Measurements from ENCODE around the gene PRKCE.

PRKCE gene

DNA sequence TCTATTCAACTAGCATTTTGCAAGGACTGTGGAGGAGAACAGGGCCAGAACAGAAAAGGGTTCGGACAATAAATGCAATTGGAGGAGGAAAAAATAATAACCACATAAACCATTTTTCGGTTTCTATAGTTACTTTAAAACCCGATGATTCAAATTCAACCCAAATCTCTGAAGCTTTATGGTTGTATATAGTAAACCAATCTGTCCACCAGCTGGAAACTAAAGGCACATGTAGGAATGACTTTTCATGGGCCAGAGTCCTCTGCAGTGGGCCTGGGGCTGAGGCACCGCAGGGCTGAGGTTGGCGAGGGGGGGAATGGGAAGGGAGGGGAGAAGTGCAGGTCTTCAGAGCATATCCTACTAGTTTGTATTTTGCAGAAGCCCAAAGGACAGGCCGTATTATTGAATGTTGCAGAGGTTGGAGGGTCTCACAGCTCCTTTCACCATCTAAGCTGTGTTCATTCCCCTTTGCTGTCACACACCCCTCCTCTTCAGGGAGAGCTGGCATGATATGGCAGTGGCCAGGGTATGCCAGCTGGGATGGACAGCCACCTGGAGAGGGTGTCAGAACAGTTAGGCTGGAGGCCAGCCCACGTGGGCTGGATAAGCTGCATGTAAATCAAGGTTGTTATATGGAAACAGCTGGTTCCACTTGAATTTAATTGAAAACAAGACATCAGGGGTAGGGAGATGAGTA is 267.1 kb downstream of the PRKCE start:
- Histone ChIP-seq H3K9ac (ENCODE audit: low read depth in 1 of 2, low read length in 2 of 2) (no peak overlapping the region), H3K4me3 (ENCODE audit: low read length in 2 of 2) (no peak overlapping the region), H3K36me3 (ENCODE audit: control insufficient read depth in 2 of 2, insufficient read depth in 2 of 2, low read length in 2 of 2) (no peaks in the 10 kb centered on the region), H3K27me3 (ENCODE audit: control insufficient read depth in 2 of 2, insufficient read depth in 2 of 2, low read length in 2 of 2) (no peaks in the 10 kb centered on the region), H3K27ac (ENCODE audit: low read depth in 2 of 2, low read length in 2 of 2) (no peak overlapping the region), H3K9me3 (ENCODE audit: control insufficient read depth in 2 of 2, low read length in 2 of 2) (no peaks in the 10 kb centered on the region), H3K4me1 (ENCODE audit: control insufficient read depth in 2 of 2, insufficient read depth in 2 of 2, low read length in 2 of 2) (peaks cover 0 to 3% of the 10 kb centered on the region in 2 donors)

DNA sequence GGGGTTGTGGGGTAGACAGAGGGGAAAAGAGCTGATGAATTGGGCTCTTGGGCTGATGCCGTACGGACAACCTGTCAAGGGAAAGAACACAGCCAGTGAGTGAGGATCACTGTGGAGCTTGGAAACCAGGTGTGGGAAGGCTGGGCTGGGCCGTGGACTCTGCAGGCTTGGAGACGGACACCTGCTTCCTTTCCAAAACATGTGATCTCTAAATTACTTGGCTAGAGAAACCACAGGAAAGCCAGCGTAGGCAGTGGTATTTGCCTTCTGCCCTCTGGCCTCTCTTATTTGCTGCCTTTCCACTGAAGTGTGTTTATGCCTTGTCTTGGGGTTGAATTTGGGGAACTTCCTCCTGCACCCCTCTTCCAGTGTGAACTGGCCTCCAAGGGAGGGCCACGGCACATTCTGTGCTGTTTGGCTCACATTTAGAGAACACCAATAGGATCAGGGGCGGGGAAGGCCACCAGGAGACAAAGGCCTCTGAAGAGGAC is 267.7 kb downstream of the PRKCE start:
- H3K9ac ChIP-seq (ENCODE audit: low read depth in 1 of 2, low read length in 2 of 2), result no peak overlapping the region
- no peaks in the 10 kb centered on the region for H3K9me3 ChIP-seq (ENCODE audit: control insufficient read depth in 2 of 2, low read length in 2 of 2)
- H3K27ac ChIP-seq (ENCODE audit: low read depth in 2 of 2, low read length in 2 of 2), result no peak overlapping the region
- H3K4me1 ChIP-seq (ENCODE audit: control insufficient read depth in 2 of 2, insufficient read depth in 2 of 2, low read length in 2 of 2), result peaks cover 0 to 3% of the 10 kb centered on the region in 2 donors
- H3K36me3 ChIP-seq (ENCODE audit: control insufficient read depth in 2 of 2, insufficient read depth in 2 of 2, low read length in 2 of 2), result no peaks in the 10 kb centered on the region
- no peak overlapping the region for H3K4me3 ChIP-seq (ENCODE audit: low read length in 2 of 2)
- H3K27me3 ChIP-seq (ENCODE audit: control insufficient read depth in 2 of 2, insufficient read depth in 2 of 2, low read length in 2 of 2), result no peaks in the 10 kb centered on the region

DNA sequence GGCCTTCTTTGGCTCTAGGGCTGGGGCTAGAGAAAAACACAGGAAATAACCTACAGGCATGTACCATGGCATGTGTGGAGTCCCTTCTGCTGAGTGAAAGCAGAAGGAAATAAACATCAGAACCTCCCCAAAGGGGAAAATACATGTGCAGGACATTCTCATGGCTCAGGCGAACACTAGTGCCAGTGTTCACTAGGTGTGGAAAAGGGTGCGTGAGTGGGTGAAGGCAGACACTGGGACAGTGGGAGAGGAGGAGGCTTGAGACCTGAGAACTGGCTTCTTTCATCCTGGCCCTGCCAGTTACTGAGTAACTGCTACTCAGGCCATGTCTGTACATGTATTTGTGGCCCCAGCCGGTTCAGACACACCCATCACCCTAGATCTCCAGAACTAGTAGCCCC is 268.2 kb downstream of the PRKCE start:
- Histone ChIP-seq H3K4me3 (ENCODE audit: low read length in 2 of 2) (no peak overlapping the region), H3K27ac (ENCODE audit: low read depth in 2 of 2, low read length in 2 of 2) (no peak overlapping the region), H3K9ac (ENCODE audit: low read depth in 1 of 2, low read length in 2 of 2) (no peak overlapping the region), H3K36me3 (ENCODE audit: control insufficient read depth in 2 of 2, insufficient read depth in 2 of 2, low read length in 2 of 2) (no peaks in the 10 kb centered on the region), H3K4me1 (ENCODE audit: control insufficient read depth in 2 of 2, insufficient read depth in 2 of 2, low read length in 2 of 2) (peaks cover 0 to 3% of the 10 kb centered on the region in 2 donors), H3K27me3 (ENCODE audit: control insufficient read depth in 2 of 2, insufficient read depth in 2 of 2, low read length in 2 of 2) (no peaks in the 10 kb centered on the region), H3K9me3 (ENCODE audit: control insufficient read depth in 2 of 2, low read length in 2 of 2) (no peaks in the 10 kb centered on the region)

DNA sequence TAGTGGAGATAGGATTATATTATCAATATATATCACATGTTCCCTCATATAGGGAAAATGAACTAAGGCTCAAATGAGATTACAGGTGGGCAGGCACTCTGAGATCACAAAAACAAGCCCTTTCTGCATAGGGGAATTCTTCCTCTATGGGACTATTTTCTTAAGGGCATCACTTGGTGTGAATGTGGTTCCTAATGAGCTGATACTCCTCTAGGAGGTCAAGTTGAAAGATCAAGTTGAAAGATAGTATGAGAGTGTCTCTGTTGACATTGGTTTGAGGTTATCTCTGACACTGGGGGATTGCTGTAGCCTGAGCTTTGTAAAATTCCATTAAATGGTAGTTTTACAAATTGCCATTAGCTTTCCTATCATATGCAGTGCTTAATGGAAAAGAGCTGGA is 270.4 kb downstream of the PRKCE start:
- H3K4me1 ChIP-seq (ENCODE audit: control insufficient read depth in 2 of 2, insufficient read depth in 2 of 2, low read length in 2 of 2), result peaks cover 0 to 3% of the 10 kb centered on the region in 2 donors
- H3K27ac ChIP-seq (ENCODE audit: low read depth in 2 of 2, low read length in 2 of 2), result no peak overlapping the region

DNA sequence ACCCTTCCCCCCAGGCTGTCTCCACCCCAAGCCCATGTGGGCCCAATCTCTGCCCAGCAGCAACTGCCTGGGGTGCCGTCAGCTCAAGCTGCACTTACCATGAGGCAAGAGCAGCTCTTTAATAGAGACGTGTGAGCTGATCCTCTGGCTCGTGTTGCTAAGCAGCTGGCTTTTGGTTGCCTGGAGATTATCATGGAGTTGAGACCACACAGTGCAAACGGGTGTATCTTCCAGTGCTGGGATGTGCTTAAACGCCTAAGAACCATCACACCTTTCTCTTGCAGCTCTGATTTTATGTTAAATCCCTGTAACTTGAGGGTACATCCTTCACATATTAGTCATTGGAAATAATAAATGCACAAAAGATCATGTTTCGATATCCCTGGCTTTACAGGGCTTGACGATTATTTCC is 271.1 kb downstream of the PRKCE start:
- Histone ChIP-seq H3K36me3 (ENCODE audit: control insufficient read depth in 2 of 2, insufficient read depth in 2 of 2, low read length in 2 of 2) (no peaks in the 10 kb centered on the region), H3K4me3 (ENCODE audit: low read length in 2 of 2) (no peak overlapping the region), H3K9ac (ENCODE audit: low read depth in 1 of 2, low read length in 2 of 2) (no peak overlapping the region), H3K4me1 (ENCODE audit: control insufficient read depth in 2 of 2, insufficient read depth in 2 of 2, low read length in 2 of 2) (peaks cover 0 to 3% of the 10 kb centered on the region in 2 donors), H3K27ac (ENCODE audit: low read depth in 2 of 2, low read length in 2 of 2) (no peak overlapping the region), H3K9me3 (ENCODE audit: control insufficient read depth in 2 of 2, low read length in 2 of 2) (no peaks in the 10 kb centered on the region), H3K27me3 (ENCODE audit: control insufficient read depth in 2 of 2, insufficient read depth in 2 of 2, low read length in 2 of 2) (no peaks in the 10 kb centered on the region)

More for the DNA sequence above, 270.4 kb downstream of the PRKCE start:
- Histone ChIP-seq H3K9me3 (ENCODE audit: control insufficient read depth in 2 of 2, low read length in 2 of 2) (no peaks in the 10 kb centered on the region), H3K4me3 (ENCODE audit: low read length in 2 of 2) (no peak overlapping the region), H3K27me3 (ENCODE audit: control insufficient read depth in 2 of 2, insufficient read depth in 2 of 2, low read length in 2 of 2) (no peaks in the 10 kb centered on the region), H3K36me3 (ENCODE audit: control insufficient read depth in 2 of 2, insufficient read depth in 2 of 2, low read length in 2 of 2) (no peaks in the 10 kb centered on the region), H3K9ac (ENCODE audit: low read depth in 1 of 2, low read length in 2 of 2) (no peak overlapping the region)

DNA sequence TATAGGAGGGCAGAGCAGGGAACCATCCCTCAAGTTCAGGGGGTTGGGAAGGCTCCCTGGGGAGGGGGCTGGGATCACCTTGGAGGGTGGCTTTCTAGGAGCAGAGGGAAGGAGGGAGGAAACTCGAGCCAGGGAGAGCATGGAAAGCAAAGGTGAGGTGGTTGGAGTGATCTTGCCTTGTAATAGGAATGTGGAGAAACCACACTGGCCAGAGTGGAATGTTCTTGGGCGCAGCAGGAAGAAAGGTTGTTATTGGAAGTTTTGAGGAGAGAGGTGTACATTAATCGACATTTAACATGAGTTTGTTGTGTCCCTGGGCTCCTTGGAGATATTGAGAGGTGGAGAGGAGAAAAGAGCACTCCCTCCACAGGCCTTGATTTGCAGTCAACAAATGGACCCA is 272.2 kb downstream of the PRKCE start:
- H3K36me3 ChIP-seq (ENCODE audit: control insufficient read depth in 2 of 2, insufficient read depth in 2 of 2, low read length in 2 of 2), result no peaks in the 10 kb centered on the region

DNA sequence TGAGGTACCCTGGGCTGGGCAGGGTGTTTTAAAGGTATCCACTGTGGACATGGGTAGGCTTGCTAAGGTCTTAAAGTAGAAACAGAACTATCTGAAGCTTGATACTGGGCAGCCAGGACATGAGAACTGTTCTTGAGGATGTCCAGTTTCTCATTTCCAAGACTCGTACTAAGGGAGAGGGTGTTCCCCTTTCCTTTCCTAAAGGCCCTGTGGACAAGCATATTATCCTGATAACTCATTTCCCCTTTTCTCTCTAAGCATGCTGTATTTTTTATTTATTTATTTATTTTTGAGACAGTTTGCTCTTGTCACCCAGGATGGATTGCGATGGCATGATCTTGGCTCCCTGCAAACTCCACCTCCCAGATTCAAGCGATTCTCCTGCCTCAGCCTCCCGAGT is 273.6 kb downstream of the PRKCE start:
- H3K4me1 ChIP-seq (ENCODE audit: control insufficient read depth in 2 of 2, insufficient read depth in 2 of 2, low read length in 2 of 2), result no peaks in the 10 kb centered on the region
- H3K27ac ChIP-seq (ENCODE audit: low read depth in 2 of 2, low read length in 2 of 2), result no peak overlapping the region
- no peaks in the 10 kb centered on the region for H3K9me3 ChIP-seq (ENCODE audit: control insufficient read depth in 2 of 2, low read length in 2 of 2)
- H3K4me3 ChIP-seq (ENCODE audit: low read length in 2 of 2), result no peak overlapping the region
- no peaks in the 10 kb centered on the region for H3K27me3 ChIP-seq (ENCODE audit: control insufficient read depth in 2 of 2, insufficient read depth in 2 of 2, low read length in 2 of 2)
- no peak overlapping the region for H3K9ac ChIP-seq (ENCODE audit: low read depth in 1 of 2, low read length in 2 of 2)
- no peaks in the 10 kb centered on the region for H3K36me3 ChIP-seq (ENCODE audit: control insufficient read depth in 2 of 2, insufficient read depth in 2 of 2, low read length in 2 of 2)

More for the DNA sequence above, 272.2 kb downstream of the PRKCE start:
- H3K4me1 ChIP-seq (ENCODE audit: control insufficient read depth in 2 of 2, insufficient read depth in 2 of 2, low read length in 2 of 2), result peaks cover 0 to 3% of the 10 kb centered on the region in 2 donors
- no peak overlapping the region for H3K27ac ChIP-seq (ENCODE audit: low read depth in 2 of 2, low read length in 2 of 2)
- no peaks in the 10 kb centered on the region for H3K27me3 ChIP-seq (ENCODE audit: control insufficient read depth in 2 of 2, insufficient read depth in 2 of 2, low read length in 2 of 2)
- no peak overlapping the region for H3K4me3 ChIP-seq (ENCODE audit: low read length in 2 of 2)
- no peaks in the 10 kb centered on the region for H3K9me3 ChIP-seq (ENCODE audit: control insufficient read depth in 2 of 2, low read length in 2 of 2)
- no peak overlapping the region for H3K9ac ChIP-seq (ENCODE audit: low read depth in 1 of 2, low read length in 2 of 2)

DNA sequence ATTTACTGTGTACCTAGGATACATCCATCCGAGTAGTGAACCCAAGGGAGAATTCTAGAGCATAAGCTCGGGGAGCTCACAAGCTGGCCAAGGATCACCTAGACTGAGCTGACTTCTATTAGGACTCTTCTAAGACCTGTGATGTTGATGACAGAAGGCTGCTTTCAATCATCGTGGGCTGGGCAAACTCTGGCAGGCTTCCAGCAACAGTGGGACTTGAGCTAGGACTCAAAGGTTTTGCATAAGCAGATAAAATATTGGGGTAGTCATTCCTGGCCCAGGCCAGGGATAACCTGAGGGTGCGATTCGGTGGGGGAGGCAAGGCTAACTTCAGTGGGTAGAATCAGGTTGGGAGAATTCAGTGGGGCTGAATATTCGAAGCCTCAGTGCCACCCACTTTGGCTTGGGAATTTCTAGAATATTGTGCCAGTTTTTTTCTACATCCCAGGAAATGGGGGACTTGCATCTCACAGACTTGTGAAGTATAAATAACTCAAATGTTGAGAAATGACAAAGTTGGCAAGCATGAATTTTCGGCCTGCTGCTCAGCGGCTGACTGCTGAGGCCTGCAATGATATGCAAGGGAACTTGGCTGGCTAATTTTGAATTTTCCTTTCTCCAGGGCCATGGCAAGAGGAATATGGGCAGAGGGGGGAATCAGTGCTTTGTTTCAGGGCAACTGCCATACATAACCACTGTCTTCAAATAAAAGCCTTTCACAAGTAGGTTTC is 274.3 kb downstream of the PRKCE start:
- H3K4me1 ChIP-seq (ENCODE audit: control insufficient read depth in 2 of 2, insufficient read depth in 2 of 2, low read length in 2 of 2), result peaks cover 3% of the 10 kb centered on the region in 2 donors
- H3K9me3 ChIP-seq (ENCODE audit: control insufficient read depth in 2 of 2, low read length in 2 of 2), result no peaks in the 10 kb centered on the region
- H3K4me3 ChIP-seq (ENCODE audit: low read length in 2 of 2), result no peak overlapping the region
- H3K27ac ChIP-seq (ENCODE audit: low read depth in 2 of 2, low read length in 2 of 2), result no peak overlapping the region
- H3K36me3 ChIP-seq (ENCODE audit: control insufficient read depth in 2 of 2, insufficient read depth in 2 of 2, low read length in 2 of 2), result no peaks in the 10 kb centered on the region
- H3K9ac ChIP-seq (ENCODE audit: low read depth in 1 of 2, low read length in 2 of 2), result no peak overlapping the region
- H3K27me3 ChIP-seq (ENCODE audit: control insufficient read depth in 2 of 2, insufficient read depth in 2 of 2, low read length in 2 of 2), result no peaks in the 10 kb centered on the region

DNA sequence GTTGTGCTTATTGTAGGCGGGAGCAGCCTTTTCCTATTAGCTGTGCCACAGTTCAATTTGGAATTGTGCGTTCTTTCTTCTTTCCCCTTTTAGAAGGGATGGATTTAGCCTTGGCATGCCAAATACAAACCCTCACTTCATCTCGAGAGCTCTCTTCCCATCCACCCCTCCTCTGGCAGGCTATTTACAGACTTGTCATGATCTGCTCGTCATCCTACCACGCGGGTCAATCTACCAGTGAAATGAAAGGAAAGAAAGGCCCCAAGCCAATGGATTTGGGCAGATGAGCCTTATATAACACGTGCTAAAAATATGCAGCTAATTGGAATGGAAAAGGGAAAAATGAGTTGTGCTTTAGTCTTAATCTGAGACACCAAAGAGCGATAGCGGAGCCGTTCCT is 277.5 kb downstream of the PRKCE start:
- Histone ChIP-seq H3K36me3 (ENCODE audit: control insufficient read depth in 2 of 2, insufficient read depth in 2 of 2, low read length in 2 of 2) (no peaks in the 10 kb centered on the region), H3K9ac (ENCODE audit: low read depth in 1 of 2, low read length in 2 of 2) (no peak overlapping the region), H3K27me3 (ENCODE audit: control insufficient read depth in 2 of 2, insufficient read depth in 2 of 2, low read length in 2 of 2) (no peaks in the 10 kb centered on the region), H3K27ac (ENCODE audit: low read depth in 2 of 2, low read length in 2 of 2) (no peak overlapping the region), H3K4me1 (ENCODE audit: control insufficient read depth in 2 of 2, insufficient read depth in 2 of 2, low read length in 2 of 2) (peaks cover 3% of the 10 kb centered on the region in 2 donors), H3K4me3 (ENCODE audit: low read length in 2 of 2) (no peak overlapping the region), H3K9me3 (ENCODE audit: control insufficient read depth in 2 of 2, low read length in 2 of 2) (no peaks in the 10 kb centered on the region)

DNA sequence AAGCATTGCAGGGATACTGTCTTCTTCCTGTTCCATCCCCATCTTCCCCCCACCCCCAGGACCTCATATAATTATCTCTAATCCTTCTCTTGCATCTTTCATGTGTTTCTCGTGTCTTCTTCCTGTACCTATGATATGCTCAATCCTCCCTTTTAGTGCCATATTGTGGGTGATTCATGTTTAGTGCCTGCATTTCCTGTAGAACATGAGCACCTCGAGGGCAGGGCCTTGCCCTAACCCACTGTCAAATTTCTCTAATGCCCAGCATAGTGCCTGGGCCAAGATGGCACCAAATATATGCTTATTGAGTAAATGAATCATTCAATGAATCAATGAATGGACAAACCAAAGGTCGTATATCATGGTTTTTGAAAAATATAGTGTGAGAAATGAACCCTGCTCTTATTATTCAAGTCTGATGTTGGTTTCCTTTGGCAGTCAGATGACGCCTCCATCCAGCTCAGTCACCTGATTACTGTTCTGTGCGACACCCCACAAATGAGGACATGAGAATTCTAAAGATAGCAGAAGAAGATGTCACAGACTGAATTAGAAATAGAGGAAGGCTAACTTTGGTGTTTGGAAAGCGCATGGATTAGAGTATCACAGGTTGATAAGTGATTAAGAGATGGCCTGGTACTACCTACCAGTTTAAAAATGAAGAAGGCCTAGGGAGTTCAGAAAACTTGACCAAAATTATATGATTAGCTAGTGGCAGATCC is 278.4 kb downstream of the PRKCE start:
- no peak overlapping the region for H3K4me3 ChIP-seq (ENCODE audit: low read length in 2 of 2)
- no peaks in the 10 kb centered on the region for H3K36me3 ChIP-seq (ENCODE audit: control insufficient read depth in 2 of 2, insufficient read depth in 2 of 2, low read length in 2 of 2)
- no peak overlapping the region for H3K27ac ChIP-seq (ENCODE audit: low read depth in 2 of 2, low read length in 2 of 2)
- peaks cover 3% of the 10 kb centered on the region in 2 donors for H3K4me1 ChIP-seq (ENCODE audit: control insufficient read depth in 2 of 2, insufficient read depth in 2 of 2, low read length in 2 of 2)
- H3K9me3 ChIP-seq (ENCODE audit: control insufficient read depth in 2 of 2, low read length in 2 of 2), result no peaks in the 10 kb centered on the region
- H3K27me3 ChIP-seq (ENCODE audit: control insufficient read depth in 2 of 2, insufficient read depth in 2 of 2, low read length in 2 of 2), result no peaks in the 10 kb centered on the region
- H3K9ac ChIP-seq (ENCODE audit: low read depth in 1 of 2, low read length in 2 of 2), result no peak overlapping the region
